H1 (cell line): ENCODE data around the gene NUTM2B. TPM values are rescaled to one million over a fixed set of nuclear protein-coding genes. Genes with fewer than 3 reads are reported as not detected.
"Not testable (repeated sequence)": the region's sequence is repeated elsewhere in the genome, so short reads cannot be mapped to it uniquely, and the experiment has no call there.

Source experiments
- CTCF ChIA-PET: fragments of 300-600 bp; sonication (Branson Sonifier 250); formaldehyde crosslinking; loops from one replicate; lab custom pipeline; 2021; ENCODE audit not compliant: partially characterized antibody; lab: Charles Lee
- POLR2A ChIA-PET: fragments of 300-600 bp; sonication (Branson Sonifier 250); formaldehyde crosslinking; loops from one replicate; lab custom pipeline; 2021; ENCODE audit warnings: inconsistent platforms; ENCODE audit not compliant: partially characterized antibody; lab: Charles Lee
- DNase-seq, 2 experiments: peaks; one replicate each; pipeline versions ENCODE4 v3.0.0 to v3.0.0-alpha.2; 2010 to 2022; ENCODE audit warnings: low spot score in 2 of 2, low read depth in 1 of 2, mixed read lengths in 1 of 2
- FAIRE-seq: peaks from 2 replicates; lab custom pipeline; 2011; peaks lifted over from hg19 to GRCh38; lab: Jason Lieb, UNC
- H2AFZ ChIP-seq: 2 replicates; pipeline ENCODE4 v1.8.1; 2012; ENCODE audit warnings: low read length, inconsistent platforms
- H2AK5ac ChIP-seq: 2 replicates; pipeline ENCODE4 v1.6.1; 2013; ENCODE audit warnings: low read depth, low read length
- H2BK120ac ChIP-seq: replicated peaks from 2 replicates; pipeline ENCODE3; 2013; ENCODE audit warnings: low read depth, low read length, inconsistent platforms
- H2BK12ac ChIP-seq: 2 replicates; pipeline ENCODE4 v1.6.1; 2013; ENCODE audit warnings: low read depth, low read length
- H2BK15ac ChIP-seq: 2 replicates; pipeline ENCODE4 v1.6.1; 2013; ENCODE audit warnings: low read length
- H2BK20ac ChIP-seq: 2 replicates; pipeline ENCODE4 v1.6.1; 2013; ENCODE audit warnings: low read length
- H2BK5ac ChIP-seq: 2 replicates; pipeline ENCODE4 v1.6.1; 2013; ENCODE audit warnings: low read depth, low read length
- H3K14ac ChIP-seq: 2 replicates; pipeline ENCODE4 v1.6.1; 2013; ENCODE audit warnings: inconsistent platforms; ENCODE audit not compliant: insufficient read length
- H3K18ac ChIP-seq: 2 replicates; pipeline ENCODE4 v1.6.1; 2013; ENCODE audit warnings: low read length; ENCODE audit errors: extremely low read depth
- H3K23ac ChIP-seq: 2 replicates; pipeline ENCODE4 v1.6.1; 2013; ENCODE audit warnings: inconsistent platforms; ENCODE audit not compliant: insufficient read length
- H3K23me2 ChIP-seq: 2 replicates; pipeline ENCODE4 v1.6.1; 2013; ENCODE audit warnings: low read depth, low read length
- H3K27ac ChIP-seq: 2 replicates; pipeline ENCODE4 v1.6.1; 2011; ENCODE audit warnings: low read depth, low read length, inconsistent platforms
- H3K27me3 ChIP-seq, 4 experiments: replicated peaks in 1 of 4; 1 replicate in 1 of 4; 2 replicates in 3 of 4; pipeline versions ENCODE4 v1.6.1 to v1.8.1; 2011 to 2013; ENCODE audit warnings: low read length in 3 of 4, mild to moderate bottlenecking in 3 of 4, inconsistent platforms in 2 of 4, mixed read lengths in 2 of 4, moderate library complexity in 1 of 4; ENCODE audit not compliant: control insufficient read depth in 3 of 4, insufficient read depth in 3 of 4; ENCODE audit errors: extremely low read depth in 1 of 4
- H3K36me3 ChIP-seq, 4 experiments: 2 replicates each; pipeline versions ENCODE4 v1.6.1 to v1.8.1; 2011 to 2013; ENCODE audit warnings: mild to moderate bottlenecking in 4 of 4, low read length in 3 of 4, moderate library complexity in 2 of 4, control low read depth in 1 of 4, inconsistent platforms in 1 of 4; ENCODE audit not compliant: insufficient read depth in 4 of 4, control insufficient read depth in 2 of 4
- H3K4ac ChIP-seq: replicated peaks from 2 replicates; pipeline ENCODE3; 2013; ENCODE audit warnings: low read length, low read depth, mixed read lengths, inconsistent platforms; ENCODE audit not compliant: insufficient read length
- H3K4me1 ChIP-seq, 4 experiments: replicated peaks in 1 of 4; 1 replicate in 1 of 4; 2 replicates in 3 of 4; pipeline versions ENCODE4 v1.6.1 to v1.8.1; 2011 to 2013; ENCODE audit warnings: low read length in 3 of 4, inconsistent platforms in 2 of 4, mixed read lengths in 1 of 4; ENCODE audit not compliant: insufficient read depth in 4 of 4, control insufficient read depth in 3 of 4
- H3K4me2 ChIP-seq, 2 experiments: 2 replicates each; pipeline versions ENCODE4 v1.6.1 to v1.8.1; 2011 to 2013; ENCODE audit warnings: low read depth in 2 of 2, low read length in 2 of 2, control low read depth in 1 of 2, inconsistent platforms in 1 of 2, mild to moderate bottlenecking in 1 of 2; ENCODE audit not compliant: insufficient read depth in 1 of 2
- H3K4me3 ChIP-seq, 4 experiments: fragments of 200-600, 300-600 bp in 1 of 4; sonication (generic), shearing (Covaris generic), sonication (Bioruptor Twin) in 1 of 4; 2 replicates each; pipeline versions ENCODE4 v1.5.1 to v1.8.1; 2011 to 2016; ENCODE audit warnings: low read length in 4 of 4, low read depth in 3 of 4, control low read depth in 2 of 4, inconsistent platforms in 2 of 4, mild to moderate bottlenecking in 2 of 4, mixed read lengths in 1 of 4, moderate library complexity in 1 of 4; ENCODE audit not compliant: insufficient read depth in 2 of 4; ENCODE audit errors: extremely low read depth in 1 of 4
- H3K56ac ChIP-seq: replicated peaks from 2 replicates; pipeline ENCODE3; 2013; ENCODE audit warnings: low read depth, mild to moderate bottlenecking, mixed read lengths, low read length, inconsistent platforms; ENCODE audit not compliant: insufficient read length
- H3K79me1 ChIP-seq: 2 replicates; pipeline ENCODE4 v1.6.1; 2013; ENCODE audit warnings: low read depth, low read length, control low read depth
- H3K79me2 ChIP-seq, 2 experiments: 2 replicates each; pipeline versions ENCODE4 v1.6.1 to v1.8.1; 2012 to 2013; ENCODE audit warnings: low read length in 2 of 2, mild to moderate bottlenecking in 2 of 2, inconsistent platforms in 1 of 2; ENCODE audit not compliant: insufficient read depth in 2 of 2, control insufficient read depth in 1 of 2
- H3K9ac ChIP-seq, 4 experiments: replicated peaks in 1 of 4; 1 replicate in 1 of 4; 2 replicates in 3 of 4; pipeline versions ENCODE4 v1.6.1 to v1.8.1; 2011 to 2013; ENCODE audit warnings: low read depth in 3 of 4, low read length in 3 of 4, control low read depth in 2 of 4, mild to moderate bottlenecking in 2 of 4, moderate library complexity in 2 of 4, inconsistent platforms in 1 of 4; ENCODE audit errors: extremely low read depth in 1 of 4
- H3K9me3 ChIP-seq, 2 experiments: 2 replicates each; pipeline versions ENCODE4 v1.6.1 to v1.8.1; 2012 to 2013; ENCODE audit warnings: mild to moderate bottlenecking in 2 of 2, moderate library complexity in 2 of 2, control low read depth in 1 of 2, inconsistent platforms in 1 of 2, low read depth in 1 of 2, low read length in 1 of 2, mixed read lengths in 1 of 2; ENCODE audit not compliant: insufficient read depth in 2 of 2
- H4K20me1 ChIP-seq, 2 experiments: replicated peaks in 1 of 2; 2 replicates each; pipeline versions ENCODE3 to v1.8.1; 2011 to 2013; ENCODE audit warnings: inconsistent platforms in 2 of 2, low read length in 2 of 2, mild to moderate bottlenecking in 1 of 2; ENCODE audit not compliant: insufficient read depth in 2 of 2, control insufficient read depth in 1 of 2
- H4K5ac ChIP-seq: 2 replicates; pipeline ENCODE4 v1.6.1; 2013; ENCODE audit warnings: low read length, low read depth, mixed read lengths, inconsistent platforms; ENCODE audit not compliant: insufficient read length
- H4K8ac ChIP-seq: 2 replicates; pipeline ENCODE4 v1.8.0; 2013; ENCODE audit warnings: mild to moderate bottlenecking, moderate library complexity, low read length, inconsistent platforms; ENCODE audit not compliant: insufficient read depth; ENCODE audit errors: extremely low read depth
- H4K91ac ChIP-seq: replicated peaks from 2 replicates; pipeline ENCODE3; 2013; ENCODE audit warnings: low read length, mixed read lengths, inconsistent platforms; ENCODE audit not compliant: insufficient read length
- WGBS, 2 experiments: shearing (Covaris generic) in 1 of 2; methylation state at CpG; one replicate each; pipeline versions ENCODE4 v1.1.6 to v1.1.7; 2013 to 2015; ENCODE audit warnings: low lambda C conversion rate in 2 of 2, mixed read lengths in 2 of 2, inconsistent platforms in 1 of 2, low coverage in 1 of 2, missing lambda C conversion rate in 1 of 2; ENCODE audit not compliant: insufficient replicate concordance in 2 of 2, insufficient coverage in 1 of 2, insufficient read length in 1 of 2; ENCODE audit errors: extremely low coverage in 1 of 2, missing lambda C conversion rate in 1 of 2; 5-methylcytosine and 5-hydroxymethylcytosine counted together
- polyA plus RNA-seq, 7 experiments: library from polyadenylated mRNA; depleted of rRNA in 3 of 7; stranded (reverse) in 5 of 7; unstranded in 2 of 7; fragments of >200 nt in 5 of 7; fragments of 200-250 nt in 2 of 7; gene quantifications; 1 replicate in 5 of 7; 2 replicates in 1 of 7; 4 replicates in 1 of 7; pipeline versions ENCODE4 v1.2.1 to v1.2.3, GENCODE V29; 2011 to 2013; ENCODE audit warnings: missing spikeins in 2 of 7, mixed read lengths in 2 of 7
- total RNA-seq: library from RNA; stranded (reverse); fragmentation: NEBNext Ultra II Directional; extraction: Animal tissue kit (Norgen Biotek cat#: 25700); gene quantifications from 2 replicates; pipeline ENCODE4 v1.2.1, GENCODE V29; 2021

The NUTM2B gene
- total and polyA plus RNA-seq, 2 of the 8 experiments (the other 6 are each of a cell fraction or from before 2014, with no cell fraction given) = 0.17 to 0.20 TPM

DNA sequence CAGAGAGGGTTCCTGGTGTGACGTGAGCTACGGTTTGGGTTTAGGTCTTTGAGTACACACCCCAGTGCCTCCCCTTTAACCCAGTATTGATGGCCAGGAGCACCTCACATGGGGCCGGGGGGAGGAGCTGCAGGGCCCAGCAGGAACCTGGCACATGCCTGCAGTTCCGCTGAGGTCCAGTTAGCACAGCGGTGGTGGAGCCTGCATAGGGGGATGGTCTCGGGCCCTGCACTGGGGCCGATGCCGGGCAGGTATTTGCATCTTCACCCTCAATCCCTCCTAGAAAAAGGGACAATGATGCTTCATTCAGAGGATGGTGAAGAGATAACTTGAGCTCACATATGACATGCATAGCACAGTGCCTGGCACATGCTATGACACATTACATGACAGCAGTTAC is 4.0 kb downstream of the NUTM2B start:
- not testable (repeated sequence) for H3K4me3 ChIP-seq

DNA sequence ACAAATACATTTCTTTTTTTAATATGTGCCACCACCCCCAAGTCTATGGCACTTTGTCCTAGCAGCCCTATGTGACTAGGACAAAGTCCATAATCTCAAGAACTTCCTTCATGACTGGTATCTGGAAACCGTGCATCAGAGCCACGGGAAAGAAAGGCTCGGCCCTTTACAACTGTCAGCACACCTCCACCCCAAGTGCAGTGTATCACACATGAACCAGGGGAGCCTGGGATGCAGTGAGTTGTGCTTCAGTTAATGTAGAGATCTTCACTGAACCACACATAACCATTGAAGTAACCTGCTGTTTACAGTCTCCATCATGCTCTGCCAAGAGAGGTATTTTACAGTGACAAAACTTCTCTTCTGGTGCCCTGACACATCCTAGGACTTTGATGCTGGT is 11.9 kb downstream of the NUTM2B start:
- H4K91ac ChIP-seq, H3K23me2 ChIP-seq, H2AFZ ChIP-seq, H3K9me3 ChIP-seq, H3K56ac ChIP-seq, H2AK5ac ChIP-seq, POLR2A ChIA-PET, H3K4ac ChIP-seq, H3K79me2 ChIP-seq, H3K79me1 ChIP-seq, H4K5ac ChIP-seq, H2BK12ac ChIP-seq, H3K23ac ChIP-seq, H3K4me2 ChIP-seq, H3K4me3 ChIP-seq, H3K9ac ChIP-seq, H3K14ac ChIP-seq, H3K27me3 ChIP-seq, H3K36me3 ChIP-seq, CTCF ChIA-PET, H3K27ac ChIP-seq, H3K4me1 ChIP-seq, H2BK5ac ChIP-seq, FAIRE-seq, H2BK120ac ChIP-seq, H3K18ac ChIP-seq, H4K20me1 ChIP-seq, DNase-seq, H2BK20ac ChIP-seq, H4K8ac ChIP-seq, H2BK15ac ChIP-seq: not testable (repeated sequence)
- no CpG with 5 or more reads among the region's 3 CpGs for WGBS, 2 experiments

More for the DNA sequence above, 4.0 kb downstream of the NUTM2B start:
- H3K27ac ChIP-seq, H3K23me2 ChIP-seq, H3K23ac ChIP-seq, H2BK5ac ChIP-seq, H3K36me3 ChIP-seq, H3K56ac ChIP-seq, H3K18ac ChIP-seq, H3K79me1 ChIP-seq, H3K9ac ChIP-seq, H2AK5ac ChIP-seq, H3K79me2 ChIP-seq, H2AFZ ChIP-seq, POLR2A ChIA-PET, H3K4me1 ChIP-seq, DNase-seq, H2BK15ac ChIP-seq, FAIRE-seq, H3K4ac ChIP-seq, H4K5ac ChIP-seq, H4K91ac ChIP-seq, H3K27me3 ChIP-seq, H3K14ac ChIP-seq, H2BK20ac ChIP-seq, CTCF ChIA-PET, H2BK120ac ChIP-seq, H3K9me3 ChIP-seq, H2BK12ac ChIP-seq, H4K20me1 ChIP-seq, H4K8ac ChIP-seq, H3K4me2 ChIP-seq: not testable (repeated sequence)
- WGBS, 2 experiments = 94% methylated on average over 4 of the region's 8 CpGs; no CpG with 5 or more reads in 1 of the 2 experiments
